HG03457 (cell line): ENCODE data around the gene TNS1.

Source experiments
- ATAC-seq: cut with Tn5 transposase; IDR thresholded peaks from one replicate; pipeline ENCODE4 v1.9.1; 2021; ENCODE audit warnings: moderate number of reproducible peaks; ENCODE audit not compliant: unreplicated experiment

TNS1 gene

GRCh38 chr2:217916504-217917254 lies 86.1 kb downstream of the TNS1 start:
- ATAC-seq: no peak

GRCh38 chr2:217915706-217916105 lies 87.1 kb downstream of the TNS1 start:
- no peak for ATAC-seq

GRCh38 chr2:217914878-217915277 lies 87.9 kb downstream of the TNS1 start:
- ATAC-seq: no peak

- ATAC-seq: no peak
Observed at GRCh38 chr2:217914078-217914477, 88.7 kb downstream of the TNS1 start.

GRCh38 chr2:217913436-217913835 lies 89.4 kb downstream of the TNS1 start:
- ATAC-seq: no peak

GRCh38 chr2:217912098-217913024 lies 90.4 kb downstream of the TNS1 start:
- no peak for ATAC-seq

GRCh38 chr2:217911283-217912097 lies 91.3 kb downstream of the TNS1 start:
- ATAC-seq: no peak

- no peak for ATAC-seq
Observed at GRCh38 chr2:217910875-217911212, 92.0 kb downstream of the TNS1 start.

GRCh38 chr2:217909156-217909820 lies 93.5 kb downstream of the TNS1 start:
- no peak for ATAC-seq

GRCh38 chr2:217908544-217908943 lies 94.3 kb downstream of the TNS1 start:
- no peak for ATAC-seq

- ATAC-seq: no peak
Observed at GRCh38 chr2:217907266-217907665, 95.5 kb downstream of the TNS1 start.

GRCh38 chr2:217906798-217907197 lies 96.0 kb downstream of the TNS1 start:
- no peak for ATAC-seq

- no peak for ATAC-seq
Observed at GRCh38 chr2:217905896-217906295, 96.9 kb downstream of the TNS1 start.

GRCh38 chr2:217905395-217905794 lies 97.4 kb downstream of the TNS1 start:
- no peak for ATAC-seq

GRCh38 chr2:217904614-217904965 lies 98.2 kb downstream of the TNS1 start:
- no peak for ATAC-seq

- ATAC-seq: no peak
Observed at GRCh38 chr2:217903859-217904613, 98.8 kb downstream of the TNS1 start.

GRCh38 chr2:217903142-217903858 lies 99.5 kb downstream of the TNS1 start:
- no peak for ATAC-seq

- no peak for ATAC-seq
Observed at GRCh38 chr2:217902379-217903141, 100.2 kb downstream of the TNS1 start.
